Neural progenitor cell (in vitro differentiated cells): ENCODE measurements around the gene RCOR1. TPM values are rescaled to one million over a fixed set of nuclear protein-coding genes. Genes with fewer than 3 reads are reported as not detected.

Experiments
- DNase-seq: peaks from one replicate; pipeline ENCODE4 v3.0.0-alpha.2; 2016; ENCODE audit warnings: low spot score
- H2AFZ ChIP-seq: fragments of 200-600 bp; sonication (generic); replicated peaks from 2 replicates; pipeline ENCODE4 v1.6.1; 2016; ENCODE audit warnings: antibody characterized with exemption
- H3F3A ChIP-seq: fragments of 200-600 bp; sonication (generic); 2 replicates; pipeline ENCODE4 v1.6.1; 2016; ENCODE audit warnings: antibody characterized with exemption, low read depth
- H3K27ac ChIP-seq: fragments of 200-600 bp; sonication (generic); 2 replicates; pipeline ENCODE4 v1.5.1; 2016; ENCODE audit warnings: mild to moderate bottlenecking
- H3K27me3 ChIP-seq: fragments of 200-600 bp; sonication (generic); 2 replicates; pipeline ENCODE4 v1.6.1; 2016; ENCODE audit warnings: mild to moderate bottlenecking, moderate library complexity
- H3K36me3 ChIP-seq: fragments of 200-600 bp; sonication (generic); 2 replicates; pipeline ENCODE4 v1.5.1; 2016
- H3K4me1 ChIP-seq: fragments of 200-600 bp; sonication (generic); 2 replicates; pipeline ENCODE4 v1.6.1; 2016; ENCODE audit warnings: mixed run types
- H3K4me2 ChIP-seq: fragments of 200-600 bp; sonication (generic); 2 replicates; pipeline ENCODE4 v1.6.1; 2016
- H3K4me3 ChIP-seq: fragments of 200-600 bp; sonication (generic); 2 replicates; pipeline ENCODE4 v1.5.1; 2016
- H3K79me2 ChIP-seq: fragments of 200-600 bp; sonication (generic); 2 replicates; pipeline ENCODE4 v1.6.1; 2016; ENCODE audit warnings: low read depth
- H3K9ac ChIP-seq: fragments of 200-600 bp; sonication (generic); 2 replicates; pipeline ENCODE4 v1.6.1; 2016
- H3K9me3 ChIP-seq: fragments of 200-600 bp; sonication (generic); 2 replicates; pipeline ENCODE4 v1.5.1; 2016; ENCODE audit warnings: low read depth
- H4K20me1 ChIP-seq: fragments of 200-600 bp; sonication (generic); 2 replicates; pipeline ENCODE4 v1.6.1; 2016; ENCODE audit warnings: low read depth
- H3K27ac Mint-ChIP-seq: 3 replicates; pipeline ENCODE4 v1.8.0; 2021; ENCODE audit warnings: mixed read lengths
- H3K27me3 Mint-ChIP-seq: 2 replicates; pipeline ENCODE4 v1.8.0; 2022; ENCODE audit warnings: low read depth, mild to moderate bottlenecking, inconsistent platforms, moderate library complexity, mixed read lengths; ENCODE audit not compliant: insufficient read depth
- H3K36me3 Mint-ChIP-seq: 3 replicates; pipeline ENCODE4 v1.8.0; 2021; ENCODE audit warnings: mixed read lengths
- H3K4me1 Mint-ChIP-seq: 3 replicates; pipeline ENCODE4 v1.8.0; 2021; ENCODE audit warnings: mixed read lengths
- H3K4me3 Mint-ChIP-seq: 3 replicates; pipeline ENCODE4 v1.8.0; 2021; ENCODE audit warnings: mild to moderate bottlenecking, moderate library complexity, mixed read lengths
- H3K9me3 Mint-ChIP-seq: 3 replicates; pipeline ENCODE4 v1.8.0; 2020; ENCODE audit warnings: mixed read lengths
- CTCF ChIP-seq: fragments of 200-600 bp; sonication (generic); IDR thresholded peaks from 2 replicates; pipeline ENCODE4 v1.5.1; 2017; ENCODE audit warnings: antibody characterized with exemption, mild to moderate bottlenecking
- EZH2 ChIP-seq: fragments of 200-600 bp; sonication (generic); IDR thresholded peaks from 2 replicates; pipeline ENCODE4 v1.6.1; 2017; ENCODE audit warnings: antibody characterized with exemption, mild to moderate bottlenecking, moderate library complexity
- EZH2phosphoT487 ChIP-seq: fragments of 200-600 bp; sonication (generic); IDR thresholded peaks from 2 replicates; pipeline ENCODE4 v1.6.1; 2017; ENCODE audit warnings: antibody characterized with exemption
- total RNA-seq: library from RNA; depleted of rRNA; stranded (reverse); fragments of >200 nt; gene quantifications from 2 replicates; pipeline ENCODE4 v1.2.3, GENCODE V29; 2015; ENCODE audit warnings: low replicate concordance

The RCOR1 gene
- total RNA-seq, 1 donor from 2014 or later: 33.7 TPM

- no peak for TF ChIP-seq CTCF
- TF ChIP-seq EZH2phosphoT487: no peak
- no peak for TF ChIP-seq EZH2
- peaks cover 10% of the 10 kb centered on the region for H3K36me3 Mint-ChIP-seq
- Histone ChIP-seq H3F3A (peaks cover 3% of the 10 kb centered on the region), H2AFZ (no peak overlapping the region), H3K27me3 (no peaks in the 10 kb centered on the region), H3K79me2 (peaks cover 99% of the 10 kb centered on the region), H3K4me2 (no peak overlapping the region), H3K9ac (no peak overlapping the region), H3K4me3 (no peak overlapping the region), H4K20me1 (peaks cover 69% of the 10 kb centered on the region), H3K27ac (no peak overlapping the region), H3K36me3 (no peaks in the 10 kb centered on the region), H3K4me1 (peaks cover 25% of the 10 kb centered on the region), H3K9me3 (no peaks in the 10 kb centered on the region)
- no peak overlapping the region for H3K4me3 Mint-ChIP-seq
- H3K27ac Mint-ChIP-seq: no peak overlapping the region
- H3K4me1 Mint-ChIP-seq: peaks cover 22% of the 10 kb centered on the region
- peaks cover 3% of the 10 kb centered on the region for H3K27me3 Mint-ChIP-seq
- peaks cover 2% of the 10 kb centered on the region for H3K9me3 Mint-ChIP-seq
- no peak for DNase-seq
Observed at GRCh38 chr14:102646615-102647014, 54.2 kb downstream of the RCOR1 start.

GRCh38 chr14:102652194-102652593 lies 59.7 kb downstream of the RCOR1 start:
- Histone ChIP-seq H3K4me3 (no peak overlapping the region), H3K9me3 (no peaks in the 10 kb centered on the region), H3K79me2 (peaks cover 96% of the 10 kb centered on the region), H3K9ac (no peak overlapping the region), H3K4me2 (peak overlapping the region; percentile 20), H3K27ac (peak overlapping the region; percentile 60), H4K20me1 (peaks cover 41% of the 10 kb centered on the region), H3K4me1 (no peaks in the 10 kb centered on the region), H2AFZ (no peak overlapping the region), H3K36me3 (no peaks in the 10 kb centered on the region), H3F3A (no peaks in the 10 kb centered on the region), H3K27me3 (no peaks in the 10 kb centered on the region)
- DNase-seq: no peak
- H3K9me3 Mint-ChIP-seq: peaks cover 6% of the 10 kb centered on the region
- H3K4me1 Mint-ChIP-seq: peaks cover 4% of the 10 kb centered on the region
- no peak overlapping the region for H3K27ac Mint-ChIP-seq
- no peak overlapping the region for H3K4me3 Mint-ChIP-seq
- H3K36me3 Mint-ChIP-seq: peaks cover 5% of the 10 kb centered on the region
- peaks cover 2% of the 10 kb centered on the region for H3K27me3 Mint-ChIP-seq
- TF ChIP-seq CTCF (no peak), EZH2phosphoT487 (no peak), EZH2 (no peak)

- H3F3A ChIP-seq: no peaks in the 10 kb centered on the region
- H2AFZ ChIP-seq: no peak overlapping the region
- no peaks in the 10 kb centered on the region for H3K9me3 ChIP-seq
- peaks cover 36% of the 10 kb centered on the region for H4K20me1 ChIP-seq
- TF ChIP-seq CTCF (no peak), EZH2 (no peak), EZH2phosphoT487 (no peak)
- no peak overlapping the region for H3K4me3 ChIP-seq
- DNase-seq: no peak
- Mint-ChIP-seq H3K27ac (no peak overlapping the region), H3K27me3 (peaks cover 2% of the 10 kb centered on the region), H3K4me1 (peaks cover 4% of the 10 kb centered on the region), H3K4me3 (no peak overlapping the region), H3K9me3 (peaks cover 6% of the 10 kb centered on the region), H3K36me3 (peaks cover 5% of the 10 kb centered on the region)
- H3K9ac ChIP-seq: no peak overlapping the region
- H3K36me3 ChIP-seq: no peaks in the 10 kb centered on the region
- H3K4me1 ChIP-seq: no peaks in the 10 kb centered on the region
- peaks cover 96% of the 10 kb centered on the region for H3K79me2 ChIP-seq
- no peak overlapping the region for H3K27ac ChIP-seq
- H3K4me2 ChIP-seq: no peak overlapping the region
- no peaks in the 10 kb centered on the region for H3K27me3 ChIP-seq
Observed at GRCh38 chr14:102654298-102654697, 61.8 kb downstream of the RCOR1 start.
